Fibroblast of upper back skin (primary cell): ENCODE results near the gene FXYD6.

Source experiments
- DNase-seq: peaks from one replicate; pipeline ENCODE4 v3.0.0-alpha.2; 2013

Gene FXYD6

GRCh38 chr11:117883063-117883462 is 6.6 kb upstream of the FXYD6 start:
- no peak for DNase-seq

- DNase-seq, result no peak
Observed at GRCh38 chr11:117882311-117882905, 6.0 kb upstream of the FXYD6 start.

GRCh38 chr11:117881217-117881616 is 4.8 kb upstream of the FXYD6 start:
- no peak for DNase-seq

GRCh38 chr11:117879516-117880480 is 3.3 kb upstream of the FXYD6 start:
- no peak for DNase-seq

GRCh38 chr11:117878939-117879475 is 2.5 kb upstream of the FXYD6 start:
- no peak for DNase-seq

GRCh38 chr11:117878314-117878938 is 2.0 kb upstream of the FXYD6 start:
- no peak for DNase-seq

GRCh38 chr11:117877120-117877784 is 794 bp upstream of the FXYD6 start:
- no peak for DNase-seq

GRCh38 chr11:117876059-117876340 is 458 bp downstream of the FXYD6 start:
- no peak for DNase-seq

GRCh38 chr11:117875382-117876058 is 938 bp downstream of the FXYD6 start:
- no peak for DNase-seq

- no peak for DNase-seq
Observed at GRCh38 chr11:117874910-117875381, 1.5 kb downstream of the FXYD6 start.

GRCh38 chr11:117874253-117874909 is 2.1 kb downstream of the FXYD6 start:
- no peak for DNase-seq

GRCh38 chr11:117873828-117874125 is 2.7 kb downstream of the FXYD6 start:
- no peak for DNase-seq

- DNase-seq, result no peak
Observed at GRCh38 chr11:117872975-117873827, 3.3 kb downstream of the FXYD6 start.

- DNase-seq, result no peak
Observed at GRCh38 chr11:117872420-117872961, 4.0 kb downstream of the FXYD6 start.

GRCh38 chr11:117871784-117872183 is 4.7 kb downstream of the FXYD6 start:
- DNase-seq, result no peak

GRCh38 chr11:117871160-117871559 is 5.3 kb downstream of the FXYD6 start:
- DNase-seq, result no peak

- no peak for DNase-seq
Observed at GRCh38 chr11:117870103-117870952, 6.1 kb downstream of the FXYD6 start.

GRCh38 chr11:117869604-117870003 is 6.9 kb downstream of the FXYD6 start:
- DNase-seq, result no peak

- DNase-seq, result no peak
Observed at GRCh38 chr11:117868815-117869561, 7.5 kb downstream of the FXYD6 start.
